HG02571 (cell line): ENCODE data around the gene TMEM266.
A peak's percentile ranks its signal among the peaks of the same experiment; 100 is the strongest.

ENCODE experiments used
- ATAC-seq: cut with Tn5 transposase; IDR thresholded peaks from one replicate; pipeline ENCODE4 v1.9.1; 2021; ENCODE audit warnings: mild to moderate bottlenecking, moderate library complexity; ENCODE audit not compliant: unreplicated experiment

TMEM266 gene

GRCh38 chr15:76127169-76127568 lies 67.4 kb downstream of the TMEM266 start:
- no peak for ATAC-seq

GRCh38 chr15:76127880-76128279 lies 68.1 kb downstream of the TMEM266 start:
- ATAC-seq = no peak

- no peak for ATAC-seq
Observed at GRCh38 chr15:76134537-76134936, 74.8 kb downstream of the TMEM266 start.

- no peak for ATAC-seq
Observed at GRCh38 chr15:76135516-76135915, 75.7 kb downstream of the TMEM266 start.

GRCh38 chr15:76138436-76138835 lies 78.7 kb downstream of the TMEM266 start:
- ATAC-seq = no peak

GRCh38 chr15:76139368-76140073 lies 79.7 kb downstream of the TMEM266 start:
- ATAC-seq = no peak

- ATAC-seq = no peak
Observed at GRCh38 chr15:76140074-76140464, 80.3 kb downstream of the TMEM266 start.

GRCh38 chr15:76146812-76147211 lies 87.0 kb downstream of the TMEM266 start:
- ATAC-seq = no peak

GRCh38 chr15:76147906-76148570 lies 88.3 kb downstream of the TMEM266 start:
- ATAC-seq = no peak

- no peak for ATAC-seq
Observed at GRCh38 chr15:76149291-76149915, 89.6 kb downstream of the TMEM266 start.

GRCh38 chr15:76150513-76150912 lies 90.7 kb downstream of the TMEM266 start:
- ATAC-seq = peak; percentile 25

GRCh38 chr15:76150971-76151598 lies 91.3 kb downstream of the TMEM266 start:
- ATAC-seq = peak; percentile 72

GRCh38 chr15:76151599-76151974 lies 91.8 kb downstream of the TMEM266 start:
- no peak for ATAC-seq

GRCh38 chr15:76152197-76152596 lies 92.4 kb downstream of the TMEM266 start:
- no peak for ATAC-seq

GRCh38 chr15:76153241-76154197 lies 93.7 kb downstream of the TMEM266 start:
- no peak for ATAC-seq

- no peak for ATAC-seq
Observed at GRCh38 chr15:76155731-76156130, 95.9 kb downstream of the TMEM266 start.

- ATAC-seq = no peak
Observed at GRCh38 chr15:76158226-76158625, 98.4 kb downstream of the TMEM266 start.

- ATAC-seq = no peak
Observed at GRCh38 chr15:76158815-76159214, 99.0 kb downstream of the TMEM266 start.

GRCh38 chr15:76159282-76159681 lies 99.5 kb downstream of the TMEM266 start:
- ATAC-seq = no peak

- no peak for ATAC-seq
Observed at GRCh38 chr15:76160426-76161152, 100.8 kb downstream of the TMEM266 start.
